Measurements from ENCODE around the gene HLA-DMA. TPM values are rescaled to one million over a fixed set of nuclear protein-coding genes. Genes with fewer than 3 reads are reported as not detected.

HLA-DMA gene
- total and polyA plus RNA-seq, 9 of the 15 experiments (the other 6 are each of a cell fraction or from before 2014, with no cell fraction given) = 0.13 to 0.83 (median 0.51) TPM

- TF ChIP-seq TFAP4 (CRISPR knock-in tag; IDR thresholded peaks at IDR 0.05; ENCODE audit: borderline replicate concordance) = no peak
- TF ChIP-seq HNRNPLL (IDR thresholded peaks at IDR 0.05; ENCODE audit: low read depth, low read length, poor library complexity, severe bottlenecking) = no peak
- no peak for TF ChIP-seq RUNX1 (IDR thresholded peaks at IDR 0.05; ENCODE audit: low read depth)
- TF ChIP-seq HMGN3 (IDR thresholded peaks at IDR 0.05; ENCODE audit: borderline replicate concordance, extremely low read depth, insufficient read length, low read depth, low read length) = no peak
- peak; percentile 29 for TF ChIP-seq KDM5B (IDR thresholded peaks at IDR 0.05; ENCODE audit: insufficient replicate concordance, low read depth, low read length)
- no peak for TF ChIP-seq NFIX (CRISPR knock-in tag; IDR thresholded peaks at IDR 0.05; ENCODE audit: low read depth)
- no peak for TF ChIP-seq PCBP2 (IDR thresholded peaks at IDR 0.05; ENCODE audit: low read depth, low read length, poor library complexity, severe bottlenecking)
- TF ChIP-seq TSC22D4 (tag; IDR thresholded peaks at IDR 0.05) = no peak
- TF ChIP-seq HDGF (IDR thresholded peaks at IDR 0.05) = peak; percentile 77; the same call in 1 of the 2 replicates
- TF ChIP-seq ZFX (CRISPR knock-in tag; IDR thresholded peaks at IDR 0.05) = no peak
- no peak for TF ChIP-seq KLF13 (tag; IDR thresholded peaks at IDR 0.05; ENCODE audit: borderline replicate concordance, low read depth)
- no peak for TF ChIP-seq ZNF551 (CRISPR knock-in tag; IDR thresholded peaks at IDR 0.05)
- peak; percentile 4; the same call in 1 of the 2 replicates for TF ChIP-seq TOE1 (IDR thresholded peaks at IDR 0.05; ENCODE audit: borderline replicate concordance)
- TF ChIP-seq TOE1 (CRISPR knock-in tag; IDR thresholded peaks at IDR 0.05; ENCODE audit: borderline replicate concordance, low read depth) = no peak
- TF ChIP-seq MTA1 (IDR thresholded peaks at IDR 0.05; ENCODE audit: borderline replicate concordance) = no peak; the same call in 1 of the 2 replicates
- no peak for TF ChIP-seq RFX5 (IDR thresholded peaks at IDR 0.05; ENCODE audit: low read depth, low read length)
- TF ChIP-seq CHCHD3 (CRISPR knock-in tag; IDR thresholded peaks at IDR 0.05) = no peak
- TF ChIP-seq CC2D1A (IDR thresholded peaks at IDR 0.05) = no peak
- TF ChIP-seq ZNF232 (CRISPR knock-in tag; IDR thresholded peaks at IDR 0.05) = no peak
- no peak for TF ChIP-seq ZSCAN32 (CRISPR knock-in tag; IDR thresholded peaks at IDR 0.05)
- no peak; the same call in 1 of the 2 replicates for TF ChIP-seq HEY1 (CRISPR knock-in tag; IDR thresholded peaks at IDR 0.05; ENCODE audit: borderline replicate concordance)
- 0 out of 2 replicates have a peak, but pooled peaks have one; percentile 44 for TF ChIP-seq DMBX1 (CRISPR knock-in tag; IDR thresholded peaks at IDR 0.05; ENCODE audit: borderline replicate concordance)
- TF ChIP-seq BRF2 (IDR thresholded peaks at IDR 0.05; ENCODE audit: borderline replicate concordance, insufficient read depth, insufficient read length) = no peak
- TF ChIP-seq, protein P1, sequence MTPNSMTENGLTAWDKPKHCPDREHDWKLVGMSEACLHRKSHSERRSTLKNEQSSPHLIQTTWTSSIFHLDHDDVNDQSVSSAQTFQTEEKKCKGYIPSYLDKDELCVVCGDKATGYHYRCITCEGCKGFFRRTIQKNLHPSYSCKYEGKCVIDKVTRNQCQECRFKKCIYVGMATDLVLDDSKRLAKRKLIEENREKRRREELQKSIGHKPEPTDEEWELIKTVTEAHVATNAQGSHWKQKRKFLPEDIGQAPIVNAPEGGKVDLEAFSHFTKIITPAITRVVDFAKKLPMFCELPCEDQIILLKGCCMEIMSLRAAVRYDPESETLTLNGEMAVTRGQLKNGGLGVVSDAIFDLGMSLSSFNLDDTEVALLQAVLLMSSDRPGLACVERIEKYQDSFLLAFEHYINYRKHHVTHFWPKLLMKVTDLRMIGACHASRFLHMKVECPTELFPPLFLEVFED (CRISPR knock-in tag; conservative IDR thresholded peaks at IDR 0.05) = 0 out of 2 replicates have a peak, but pooled peaks have one; percentile 66
Measured at GRCh38 chr6:32967151-32968091, 14.5 kb upstream of the HLA-DMA start (continued).

Measured in K562 (cell line).